PC-3 (cell line): Measurements from ENCODE around the gene TNPO1. TPM values are rescaled to one million over a fixed set of nuclear protein-coding genes. Genes with fewer than 3 reads are reported as not detected.
A peak's percentile ranks its signal among the peaks of the same experiment; 100 is the strongest.

ENCODE experiments used
- ATAC-seq: fragments of 200-7000 bp; cut with Tn5 transposase; 2 replicates; pipeline ENCODE4 v1.9.1; 2020; ENCODE audit warnings: mild to moderate bottlenecking, moderate library complexity
- BruUV-seq: library from RNA; stranded (reverse); fragments of 400-500 nt; replicated peaks from 2 replicates; lab custom pipeline; 2021; lab: Mats Ljungman, UMichigan
- CTCF ChIA-PET: fragments of 300-600 bp; sonication (Branson Sonifier 250); formaldehyde crosslinking; loops from one replicate; lab custom pipeline; 2022; ENCODE audit warnings: antibody characterized with exemption; lab: Charles Lee
- POLR2A ChIA-PET: fragments of 300-600 bp; sonication (Branson Sonifier 250); formaldehyde crosslinking; loops from one replicate; lab custom pipeline; 2022; ENCODE audit warnings: antibody characterized with exemption; ENCODE audit not compliant: unreplicated experiment; lab: Charles Lee
- DNase-seq: peaks from one replicate; pipeline ENCODE4 v3.0.0-alpha.2; 2015
- H2AFZ ChIP-seq: fragments of 300-600 bp; sonication (generic); 2 replicates; pipeline ENCODE4 v1.6.0; 2016; ENCODE audit warnings: antibody characterized with exemption, low read length
- H3F3A ChIP-seq: fragments of 300-600 bp; sonication (generic); one replicate; pipeline ENCODE4 v1.6.0; 2017; ENCODE audit warnings: antibody characterized with exemption, low read length, control low read depth, mild to moderate bottlenecking; ENCODE audit not compliant: unreplicated experiment
- H3K27ac ChIP-seq: fragments of 300-600 bp; sonication (generic); 2 replicates; pipeline ENCODE4 v1.5.1; 2016; ENCODE audit warnings: mild to moderate bottlenecking, low read length
- H3K27me3 ChIP-seq: fragments of 300-600 bp; sonication (generic); 2 replicates; pipeline ENCODE4 v1.6.1; 2016; ENCODE audit warnings: low read length, mixed read lengths
- H3K36me3 ChIP-seq: fragments of 300-600 bp; sonication (generic); 2 replicates; pipeline ENCODE4 v1.6.1; 2016; ENCODE audit warnings: low read depth, mixed run types, low read length, mixed read lengths
- H3K4me1 ChIP-seq: fragments of 300-600 bp; sonication (generic); 2 replicates; pipeline ENCODE4 v1.5.1; 2016; ENCODE audit warnings: low read length; ENCODE audit not compliant: insufficient read depth
- H3K4me2 ChIP-seq: fragments of 300-600 bp; sonication (generic); 2 replicates; pipeline ENCODE4 v1.6.0; 2016; ENCODE audit warnings: low read length
- H3K4me3 ChIP-seq: fragments of 300-600 bp; sonication (generic); 2 replicates; pipeline ENCODE4 v1.5.1; 2016; ENCODE audit warnings: mild to moderate bottlenecking, low read length, mixed read lengths
- H3K79me2 ChIP-seq: fragments of 300-600 bp; sonication (generic); 2 replicates; pipeline ENCODE4 v1.6.1; 2017; ENCODE audit warnings: low read length, mixed read lengths
- H3K9ac ChIP-seq: fragments of 300-600 bp; sonication (generic); 2 replicates; pipeline ENCODE4 v1.6.0; 2016; ENCODE audit warnings: mild to moderate bottlenecking, low read length
- H3K9me2 ChIP-seq: fragments of 300-600 bp; sonication (generic); replicated peaks from 2 replicates; pipeline ENCODE4 v1.6.1; 2016; ENCODE audit warnings: mixed run types, low read length, mixed read lengths
- H3K9me3 ChIP-seq: fragments of 300-600 bp; sonication (generic); 2 replicates; pipeline ENCODE4 v1.6.1; 2016; ENCODE audit warnings: low read length, mixed read lengths
- H4K20me1 ChIP-seq: fragments of 300-600 bp; sonication (generic); 2 replicates; pipeline ENCODE4 v1.6.1; 2016; ENCODE audit warnings: low read length, mixed read lengths
- EZH2 ChIP-seq: fragments of 300-600 bp; sonication (generic); IDR thresholded peaks from one replicate; pipeline ENCODE4 v1.6.1; 2017; ENCODE audit warnings: antibody characterized with exemption, mild to moderate bottlenecking, low read length; ENCODE audit not compliant: unreplicated experiment
- EZH2phosphoT487 ChIP-seq: fragments of 300-600 bp; sonication (generic); IDR thresholded peaks from 2 replicates; pipeline ENCODE4 v1.6.1; 2018; ENCODE audit warnings: mild to moderate bottlenecking, antibody characterized with exemption, low read length, borderline replicate concordance
- intact Hi-C: fragments of 100-400 bp; cut with micrococcal nuclease; formaldehyde crosslinking; loops from 2 replicates; pipeline ENCODE4 v1.9.0; 2023
- total RNA-seq: library from RNA; depleted of rRNA; stranded (reverse); fragments of >200 nt; gene quantifications from 2 replicates; pipeline ENCODE4 v1.2.3, GENCODE V29; 2014
- TF ChIP-seq, protein P1 (sequence below): fragments of 300-600 bp; sonication (generic); conservative IDR thresholded peaks from 2 replicates; pipeline ENCODE4 v1.5.1; 2017; ENCODE audit warnings: antibody characterized with exemption, low read depth, mild to moderate bottlenecking, low read length

Gene TNPO1
- total RNA-seq, 1 experiment from 2014 or later = 187 TPM

DNA sequence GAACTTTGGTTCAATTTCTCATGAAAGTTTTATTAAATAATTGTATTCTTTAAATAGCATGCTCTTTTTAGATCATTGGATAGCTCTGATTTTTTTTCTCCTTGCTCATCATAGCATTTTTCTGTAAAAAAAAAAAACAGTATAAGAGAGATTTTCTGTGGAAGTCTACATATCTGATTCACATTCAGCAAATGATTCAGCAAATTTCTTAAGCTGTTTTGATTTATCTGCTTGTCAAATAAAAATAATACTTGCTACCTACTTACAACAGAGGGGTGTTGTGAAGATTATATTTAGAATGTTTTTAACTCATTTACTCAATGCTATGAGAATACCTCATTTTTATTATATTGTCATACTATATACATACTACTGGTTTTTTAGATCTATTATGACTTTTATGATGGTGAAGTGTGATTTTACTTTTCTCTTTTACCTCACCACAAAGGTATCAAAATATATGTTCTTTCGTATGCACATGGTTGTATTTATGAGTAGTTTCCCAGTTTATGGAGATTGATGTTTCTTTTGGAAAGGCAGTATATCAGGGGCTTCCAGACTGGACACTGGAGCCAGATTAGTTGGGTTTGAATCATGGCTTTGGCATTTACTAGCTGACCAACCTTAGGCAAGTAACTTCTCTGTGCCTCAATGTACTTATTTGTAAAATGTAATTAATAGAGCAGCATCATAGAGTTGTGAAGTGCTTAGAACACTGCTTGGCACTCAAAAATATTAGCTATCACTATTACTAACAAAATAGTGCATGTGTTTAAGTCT lies 25.5 kb downstream of the TNPO1 start:
- Histone ChIP-seq H3K9me3 (no peaks in the 10 kb centered on the region), H4K20me1 (0 out of 2 replicates have a peak, but pooled peaks cover 6% of the 10 kb centered on the region), H3K27ac (peak overlapping the region; percentile 38), H2AFZ (no peak overlapping the region), H3F3A (no peaks in the 10 kb centered on the region), H3K9me2 (no peaks in the 10 kb centered on the region), H3K9ac (no peak overlapping the region), H3K4me2 (peak overlapping the region; percentile 23), H3K4me1 (peaks cover 22% of the 10 kb centered on the region), H3K36me3 (no peaks in the 10 kb centered on the region), H3K79me2 (peaks cover 99% of the 10 kb centered on the region), H3K4me3 (no peak overlapping the region), H3K27me3 (no peaks in the 10 kb centered on the region)
- TF ChIP-seq, protein P1, sequence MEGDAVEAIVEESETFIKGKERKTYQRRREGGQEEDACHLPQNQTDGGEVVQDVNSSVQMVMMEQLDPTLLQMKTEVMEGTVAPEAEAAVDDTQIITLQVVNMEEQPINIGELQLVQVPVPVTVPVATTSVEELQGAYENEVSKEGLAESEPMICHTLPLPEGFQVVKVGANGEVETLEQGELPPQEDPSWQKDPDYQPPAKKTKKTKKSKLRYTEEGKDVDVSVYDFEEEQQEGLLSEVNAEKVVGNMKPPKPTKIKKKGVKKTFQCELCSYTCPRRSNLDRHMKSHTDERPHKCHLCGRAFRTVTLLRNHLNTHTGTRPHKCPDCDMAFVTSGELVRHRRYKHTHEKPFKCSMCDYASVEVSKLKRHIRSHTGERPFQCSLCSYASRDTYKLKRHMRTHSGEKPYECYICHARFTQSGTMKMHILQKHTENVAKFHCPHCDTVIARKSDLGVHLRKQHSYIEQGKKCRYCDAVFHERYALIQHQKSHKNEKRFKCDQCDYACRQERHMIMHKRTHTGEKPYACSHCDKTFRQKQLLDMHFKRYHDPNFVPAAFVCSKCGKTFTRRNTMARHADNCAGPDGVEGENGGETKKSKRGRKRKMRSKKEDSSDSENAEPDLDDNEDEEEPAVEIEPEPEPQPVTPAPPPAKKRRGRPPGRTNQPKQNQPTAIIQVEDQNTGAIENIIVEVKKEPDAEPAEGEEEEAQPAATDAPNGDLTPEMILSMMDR = no peak
- TF ChIP-seq EZH2phosphoT487 = no peak
- no peak for TF ChIP-seq EZH2
- BruUV-seq = no TSS peak
- intact Hi-C loops = loop anchor here (10.0 kb wide), 1 partner anchor 227 kb away; no protein-coding TSS in a partner anchor
- ChIA-PET POLR2A (interaction anchor here (0.5 to 0.7 kb wide), 3 partner anchors 15 to 31 kb away, joined by 3 to 7 read pairs (median 4); partner anchors contain the start of gene TNPO1), CTCF (no interaction called here)
- DNase-seq (peak; percentile 21), ATAC-seq (peak; percentile 19; the same call in 1 of the 2 replicates)

DNA sequence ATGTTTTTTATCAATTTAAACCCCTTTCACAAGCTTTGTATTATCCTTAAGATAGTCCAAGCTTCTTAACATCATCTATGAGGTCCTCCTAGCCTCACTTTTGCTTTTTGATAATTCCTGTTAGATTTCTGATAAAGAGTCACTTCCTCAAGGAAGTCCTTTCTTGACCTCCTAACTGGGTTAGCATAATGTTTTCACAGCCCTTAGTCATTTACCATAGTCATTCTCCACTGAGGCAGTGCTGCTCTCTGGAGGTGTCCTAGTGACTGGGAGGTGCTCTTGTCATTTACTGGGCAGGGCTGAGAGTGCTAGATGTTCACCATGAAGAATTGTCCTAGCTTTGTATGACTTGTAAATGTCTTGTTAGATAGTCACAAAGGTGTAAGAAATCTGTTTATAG lies 26.4 kb downstream of the TNPO1 start:
- Histone ChIP-seq H3K36me3 (no peaks in the 10 kb centered on the region), H3K27me3 (no peaks in the 10 kb centered on the region), H3K4me3 (no peak overlapping the region), H3F3A (no peaks in the 10 kb centered on the region), H3K4me1 (peaks cover 30% of the 10 kb centered on the region), H4K20me1 (0 out of 2 replicates have a peak, but pooled peaks cover 6% of the 10 kb centered on the region), H3K79me2 (peaks cover 99% of the 10 kb centered on the region), H3K27ac (peak overlapping the region; percentile 38; the same call in 1 of the 2 replicates), H3K4me2 (peak overlapping the region; percentile 23; the same call in 1 of the 2 replicates), H3K9me3 (no peaks in the 10 kb centered on the region), H3K9me2 (no peaks in the 10 kb centered on the region), H2AFZ (no peak overlapping the region), H3K9ac (no peak overlapping the region)
- intact Hi-C loops = loop anchor here (10.0 kb wide), 1 partner anchor 228 kb away; no protein-coding TSS in a partner anchor
- DNase-seq (peak; percentile 64), ATAC-seq (peak; percentile 70)
- CTCF ChIA-PET = no interaction called here
- BruUV-seq = no TSS peak
- POLR2A ChIA-PET = no interaction called here
- TF ChIP-seq EZH2 (no peak), EZH2phosphoT487 (no peak)
- TF ChIP-seq, protein P1 = no peak; the same call in 1 of the 2 replicates

DNA sequence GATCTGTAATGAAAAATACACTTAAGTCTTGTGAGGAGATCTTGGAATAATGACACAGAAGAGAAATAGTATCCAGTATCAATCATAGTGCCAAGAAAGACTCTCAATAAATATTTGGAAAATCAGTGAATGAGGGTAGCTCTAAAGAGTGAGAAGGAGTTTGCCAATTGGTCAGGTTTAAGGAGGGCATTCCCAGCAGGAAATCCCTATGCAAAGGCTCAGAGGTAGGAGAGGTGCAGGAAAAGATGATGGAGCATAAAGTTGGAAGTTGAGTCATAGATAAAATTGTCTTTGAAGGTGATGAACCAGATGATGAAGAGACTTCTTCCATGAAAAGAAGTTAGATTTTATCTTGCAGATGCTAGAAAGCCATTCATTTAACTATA lies 27.8 kb downstream of the TNPO1 start:
- Histone ChIP-seq H3F3A (no peaks in the 10 kb centered on the region), H3K9me3 (no peaks in the 10 kb centered on the region), H3K4me2 (no peak overlapping the region), H3K27me3 (no peaks in the 10 kb centered on the region), H4K20me1 (peaks cover 10% of the 10 kb centered on the region), H2AFZ (no peak overlapping the region), H3K4me1 (peaks cover 30% of the 10 kb centered on the region), H3K4me3 (no peak overlapping the region), H3K9me2 (no peaks in the 10 kb centered on the region), H3K36me3 (no peaks in the 10 kb centered on the region), H3K9ac (no peak overlapping the region), H3K79me2 (peaks cover 97% of the 10 kb centered on the region), H3K27ac (no peak overlapping the region)
- intact Hi-C loops = loop anchor here (10.0 kb wide), 1 partner anchor 229 kb away; no protein-coding TSS in a partner anchor
- DNase-seq (no peak), ATAC-seq (no peak)
- CTCF ChIA-PET = no interaction called here
- POLR2A ChIA-PET = no interaction called here
- BruUV-seq = no TSS peak
- TF ChIP-seq, protein P1 = no peak
- no peak for TF ChIP-seq EZH2
- TF ChIP-seq EZH2phosphoT487 = no peak
